Ascending aorta (tissue), 2 donors: ENCODE measurements around the gene GTF3C1. TPM values are rescaled to one million over a fixed set of nuclear protein-coding genes. Genes with fewer than 3 reads are reported as not detected.

Experiments used
- DNase-seq, 2 donors: peaks; one replicate each; pipeline ENCODE4 v3.0.0-alpha.2; 2019; ENCODE audit warnings: low spot score in 2 of 2
- H3K27ac ChIP-seq, 2 donors: fragments of 200-600 bp; sonication (generic); one replicate each; pipeline ENCODE4 v1.5.1; 2016 to 2017; ENCODE audit warnings: mild to moderate bottlenecking in 1 of 2
- H3K27me3 ChIP-seq: fragments of 200-600 bp; sonication (generic); one replicate; pipeline ENCODE4 v1.5.1; 2017
- H3K36me3 ChIP-seq, 2 donors: fragments of 200-600 bp; sonication (generic); one replicate each; pipeline ENCODE4 v1.5.1; 2016
- H3K4me1 ChIP-seq, 2 donors: fragments of 200-600 bp; sonication (generic); one replicate each; pipeline ENCODE4 v1.5.1; 2016 to 2017; ENCODE audit warnings: mild to moderate bottlenecking in 1 of 2
- H3K4me3 ChIP-seq, 2 donors: fragments of 200-600 bp; sonication (generic); one replicate each; pipeline ENCODE4 v1.5.1; 2016 to 2017; ENCODE audit warnings: mild to moderate bottlenecking in 1 of 2
- H3K9me3 ChIP-seq, 2 donors: fragments of 200-600 bp; sonication (generic); one replicate each; pipeline ENCODE4 v1.5.1; 2016
- CTCF ChIP-seq, 3 experiments: fragments of 200-600 bp in 2 of 3; fragments of 450-650 bp in 1 of 3; sonication (generic) in 2 of 3; IDR thresholded peaks; one replicate each; pipeline ENCODE4 v1.5.1; 2016 to 2019; ENCODE audit warnings: antibody characterized with exemption in 3 of 3, mild to moderate bottlenecking in 1 of 3, moderate library complexity in 1 of 3
- intact Hi-C: fragments of 100-400 bp; cut with DNase I; formaldehyde crosslinking; loops from one replicate; pipeline ENCODE4 v1.15.1; 2023
- total RNA-seq: library from RNA; depleted of rRNA; stranded (reverse); fragments of >200 nt; gene quantifications from one replicate; pipeline ENCODE4 v1.1.0, GENCODE V29; 2016

Gene GTF3C1
- total RNA-seq, 1 donor from 2014 or later = 40.6 TPM

GRCh38 chr16:27500801-27501200, 48.9 kb downstream of the GTF3C1 start:
- H3K27ac ChIP-seq = no peak overlapping the region
- H3K4me1 ChIP-seq = no peaks in the 10 kb centered on the region
- H3K4me3 ChIP-seq = no peak overlapping the region
- TF ChIP-seq CTCF (IDR thresholded peaks at IDR 0.05) = no peak
- intact Hi-C loops = no loop called here
- H3K9me3 ChIP-seq = no peaks in the 10 kb centered on the region
- peaks cover 96 to 100% of the 10 kb centered on the region in 2 donors for H3K36me3 ChIP-seq
- no peaks in the 10 kb centered on the region for H3K27me3 ChIP-seq
- no peak for DNase-seq

- H3K36me3 ChIP-seq = peaks cover 91 to 100% of the 10 kb centered on the region in 2 donors
- intact Hi-C loops = no loop called here
- H3K4me1 ChIP-seq = no peaks in the 10 kb centered on the region
- no peaks in the 10 kb centered on the region for H3K27me3 ChIP-seq
- no peak overlapping the region for H3K4me3 ChIP-seq
- no peak overlapping the region for H3K27ac ChIP-seq
- TF ChIP-seq CTCF (IDR thresholded peaks at IDR 0.05) = no peak
- no peak for DNase-seq
- H3K9me3 ChIP-seq = no peaks in the 10 kb centered on the region
Measured at GRCh38 chr16:27499659-27500055, 50.1 kb downstream of the GTF3C1 start.

GRCh38 chr16:27498916-27499658, 50.6 kb downstream of the GTF3C1 start:
- intact Hi-C loops = no loop called here
- Histone ChIP-seq H3K9me3 (no peaks in the 10 kb centered on the region), H3K36me3 (peaks cover 88 to 99% of the 10 kb centered on the region in 2 donors), H3K4me3 (no peak overlapping the region), H3K4me1 (no peaks in the 10 kb centered on the region), H3K27ac (no peak overlapping the region), H3K27me3 (no peaks in the 10 kb centered on the region)
- no peak for TF ChIP-seq CTCF (IDR thresholded peaks at IDR 0.05)
- DNase-seq = no peak

- no peaks in the 10 kb centered on the region for H3K4me1 ChIP-seq
- H3K27me3 ChIP-seq = no peaks in the 10 kb centered on the region
- no peak for DNase-seq
- no peak for TF ChIP-seq CTCF (IDR thresholded peaks at IDR 0.05)
- no peaks in the 10 kb centered on the region for H3K9me3 ChIP-seq
- H3K27ac ChIP-seq = no peak overlapping the region
- peaks cover 88 to 97% of the 10 kb centered on the region in 2 donors for H3K36me3 ChIP-seq
- H3K4me3 ChIP-seq = no peak overlapping the region
- intact Hi-C loops = no loop called here
Measured at GRCh38 chr16:27498031-27498825, 51.5 kb downstream of the GTF3C1 start.

- Histone ChIP-seq H3K9me3 (no peaks in the 10 kb centered on the region), H3K27ac (no peak overlapping the region), H3K4me3 (no peak overlapping the region), H3K36me3 (peaks cover 83 to 97% of the 10 kb centered on the region in 2 donors), H3K27me3 (no peaks in the 10 kb centered on the region), H3K4me1 (no peaks in the 10 kb centered on the region)
- intact Hi-C loops = no loop called here
- no peak for DNase-seq
- no peak for TF ChIP-seq CTCF (IDR thresholded peaks at IDR 0.05)
Measured at GRCh38 chr16:27495191-27495590, 54.5 kb downstream of the GTF3C1 start.
